Activated CD8-positive, alpha-beta memory T cell treated with anti-CD3 and anti-CD28 coated beads for 48 hours (primary cell): Measurements from ENCODE around the gene ARF5.

Experiments
- DNase-seq, 3 experiments: peaks; one replicate each; pipeline ENCODE4 v3.0.0-alpha.2; 2020; ENCODE audit warnings: low read depth in 2 of 3, low spot score in 2 of 3

Gene ARF5

DNA sequence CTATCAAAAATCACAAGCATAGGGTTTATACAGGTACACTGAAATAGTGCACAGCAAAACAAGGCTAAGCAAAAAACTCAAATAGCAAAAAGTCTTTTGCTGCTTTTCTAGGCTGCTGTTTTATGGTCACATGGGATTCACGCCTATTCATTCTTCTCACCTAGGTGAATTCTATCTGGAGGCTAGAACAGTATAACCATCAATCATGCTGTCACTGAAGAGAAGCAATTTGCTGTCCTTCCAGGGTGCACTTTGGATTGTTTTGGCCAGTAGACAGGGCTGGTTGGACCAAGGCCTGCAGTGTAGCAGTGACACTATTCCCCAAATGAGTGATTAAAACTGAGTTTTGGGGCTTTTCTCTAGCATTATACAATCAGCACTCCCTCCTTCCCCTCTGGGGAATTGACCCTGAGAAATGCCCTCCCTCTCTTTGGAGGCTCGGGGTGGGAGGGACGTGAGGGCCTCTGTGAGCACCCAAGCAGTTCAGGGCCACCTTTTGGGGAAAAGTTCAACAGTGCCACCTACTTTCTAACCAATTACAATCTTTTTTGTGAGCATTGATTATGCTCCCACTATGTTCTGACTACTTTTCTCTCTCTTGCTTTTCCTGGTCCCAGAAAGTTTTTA lies 47.6 kb downstream of the ARF5 start:
- DNase-seq = no peak

DNA sequence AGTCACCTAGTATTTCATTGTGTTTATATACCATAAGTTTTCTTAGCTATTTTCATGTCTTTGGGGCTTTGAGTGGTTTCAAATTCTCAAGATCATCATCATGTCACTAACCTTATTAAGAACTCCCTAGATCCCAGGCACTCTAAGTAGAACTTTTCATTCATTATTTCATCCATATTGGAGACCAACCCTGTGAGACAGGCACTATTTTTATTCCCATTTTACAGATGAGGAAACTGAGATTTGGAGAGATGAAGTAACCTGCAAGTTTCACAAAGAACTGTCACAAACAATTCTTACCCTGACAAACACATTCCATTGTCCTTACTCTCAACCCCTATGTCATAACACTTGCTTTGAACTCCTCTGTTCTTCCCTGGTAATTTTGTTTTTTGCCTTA lies 50.0 kb downstream of the ARF5 start:
- no peak for DNase-seq
